Spleen (tissue), 11 donors: ENCODE results near the gene PAXX. TPM values are rescaled to one million over a fixed set of nuclear protein-coding genes. Genes with fewer than 3 reads are reported as not detected.

Experiments used
- DNase-seq: peaks from one replicate; pipeline ENCODE4 v3.0.0-alpha.2; 2020
- H3K27ac ChIP-seq, 8 donors: fragments of 200-600 bp; sonication (generic) in 7 of 8; 1 replicate in 4 of 8; 2 replicates in 4 of 8; pipeline versions ENCODE4 v1.5.0 to v1.8.0; 2016 to 2021; ENCODE audit warnings: inconsistent platforms in 4 of 8, mild to moderate bottlenecking in 4 of 8, moderate library complexity in 1 of 8
- H3K27me3 ChIP-seq, 7 donors: fragments of 200-600 bp; sonication (generic) in 6 of 7; replicated peaks in 1 of 7; 1 replicate in 4 of 7; 2 replicates in 3 of 7; pipeline versions ENCODE4 v1.5.0 to v1.8.0; 2016 to 2021; ENCODE audit warnings: inconsistent platforms in 3 of 7, mild to moderate bottlenecking in 1 of 7
- H3K36me3 ChIP-seq, 6 donors: fragments of 200-600 bp; sonication (generic) in 5 of 6; 1 replicate in 4 of 6; 2 replicates in 2 of 6; pipeline versions ENCODE4 v1.5.0 to v1.8.0; 2016 to 2021; ENCODE audit warnings: inconsistent platforms in 2 of 6
- H3K4me1 ChIP-seq, 6 donors: fragments of 200-600 bp; sonication (generic) in 5 of 6; 1 replicate in 3 of 6; 2 replicates in 3 of 6; pipeline versions ENCODE4 v1.5.0 to v1.8.0; 2016 to 2021; ENCODE audit warnings: inconsistent platforms in 3 of 6
- H3K4me3 ChIP-seq, 8 donors: fragments of 200-600 bp; sonication (generic) in 7 of 8; 1 replicate in 4 of 8; 2 replicates in 4 of 8; pipeline versions ENCODE4 v1.5.0 to v1.8.0; 2016 to 2021; ENCODE audit warnings: inconsistent platforms in 4 of 8, mild to moderate bottlenecking in 4 of 8, moderate library complexity in 2 of 8
- H3K9me3 ChIP-seq, 8 donors: fragments of 200-600 bp; sonication (generic) in 7 of 8; 1 replicate in 4 of 8; 2 replicates in 4 of 8; pipeline versions ENCODE4 v1.5.0 to v1.8.0; 2016 to 2021; ENCODE audit warnings: inconsistent platforms in 4 of 8
- POLR2A ChIP-seq, 3 donors: fragments of 450-650 bp; IDR thresholded peaks; one replicate each; pipeline ENCODE4 v1.5.1; 2017; ENCODE audit warnings: antibody characterized with exemption in 3 of 3, mild to moderate bottlenecking in 1 of 3
- POLR2AphosphoS5 ChIP-seq, 3 donors: sonication (generic); formaldehyde crosslinking; IDR thresholded peaks; one replicate each; pipeline ENCODE4 v1.5.1; 2017; ENCODE audit warnings: antibody characterized with exemption in 3 of 3
- WGBS, 5 donors: extraction: QIAGEN DNeasy Blood & Tissue Kit in 3 of 5; methylation state at CpG; one replicate each; pipeline versions ENCODE4 v1.1.5 to v1.1.7; 2013 to 2018; 5-methylcytosine and 5-hydroxymethylcytosine counted together
- intact Hi-C: fragments of 100-400 bp; cut with DNase I; formaldehyde crosslinking; loops from one replicate; pipeline ENCODE4 v1.15.0; 2023; ENCODE audit warnings: low total_unique reads
- polyA plus RNA-seq, 3 donors: library from polyadenylated mRNA; stranded (reverse); fragments of 200-250 nt; gene quantifications; one replicate each; pipeline ENCODE4 v1.2.1, GENCODE V29; 2013
- total RNA-seq, 7 donors: library from RNA; depleted of rRNA in 3 of 7; stranded (reverse); fragments of >200 nt in 3 of 7; fragmentation: NEBNext Ultra II Directional in 4 of 7; extraction: Animal tissue kit (Norgen Biotek cat#: 25700) in 4 of 7; gene quantifications; one replicate each; pipeline versions ENCODE4 v1.1.0 to v1.2.1, GENCODE V29; 2016 to 2021
- TF ChIP-seq, protein P1 (sequence below), 11 experiments: fragments of 200-600 bp in 7 of 11; fragments of 450-650 bp in 4 of 11; sonication (generic) in 4 of 11; IDR thresholded peaks in 8 of 11; conservative IDR thresholded peaks in 3 of 11; 1 replicate in 7 of 11; 2 replicates in 4 of 11; pipeline versions ENCODE4 v1.4.0 to v1.8.0; 2016 to 2021; ENCODE audit warnings: antibody characterized with exemption in 11 of 11, inconsistent platforms in 4 of 11, mild to moderate bottlenecking in 1 of 11
- donor health status: healthy with polysubstance abuse.
- donor health status: DM: no; HTN: no; CAD: no; lungs with moderate emphysema.
- donor health status: DM: no; HTN: no; CAD: no.
- donor health status: Bipolar disorder and iron deficiency.
- donor health status: healthy.
- donor health status: DM: no; HTN: no; CAD: no.
- donor health status: DM: yes; HTN: yes; CAD: no.

PAXX gene
- total and polyA plus RNA-seq, 10 donors: 51.3 to 264 (median 66.2) TPM

DNA sequence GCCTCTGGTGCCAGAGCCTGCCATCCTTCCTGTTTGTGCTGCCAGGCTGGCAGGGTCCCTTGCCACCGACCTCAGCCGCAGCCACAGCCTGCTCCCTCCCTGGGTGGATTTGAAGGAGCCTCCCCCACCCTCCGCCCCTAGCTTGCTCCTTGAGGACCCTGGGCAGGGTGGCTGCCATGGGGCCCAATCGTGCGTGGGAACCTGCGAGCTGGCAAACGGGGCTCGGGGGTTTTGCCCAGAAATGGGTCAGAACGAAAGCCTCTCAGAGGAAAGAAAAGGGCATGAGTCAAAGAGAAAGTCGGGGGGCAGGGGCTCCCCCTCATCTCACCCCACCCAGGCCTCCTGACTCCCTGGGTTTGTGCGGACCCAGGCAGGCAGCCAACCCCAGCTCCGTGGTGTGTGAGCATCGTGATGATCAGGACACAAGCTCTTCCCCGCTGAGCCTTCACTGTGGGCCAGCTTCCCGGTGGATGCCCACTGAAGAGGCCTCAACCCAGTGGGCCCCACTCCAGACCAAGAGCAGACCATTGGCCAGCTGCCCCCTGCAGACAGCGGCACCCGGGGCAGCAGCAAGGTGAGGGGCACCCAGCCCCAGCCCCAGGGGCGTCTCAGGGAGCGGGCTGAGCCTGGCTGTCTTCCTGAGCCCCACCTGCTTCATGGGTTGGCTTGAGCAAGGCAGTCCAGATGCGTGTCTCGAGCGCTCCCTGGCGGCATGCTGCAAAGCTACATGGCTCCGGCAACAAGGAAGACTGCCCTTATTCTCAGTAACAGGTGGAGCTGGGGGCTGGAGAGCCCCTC lies 42.7 kb downstream of the PAXX start:
- peak; percentile 97 for DNase-seq
- peak overlapping the region; percentile 80 to 94 (median 84) for H3K27ac ChIP-seq
- intact Hi-C loops: loop anchor here (5.0 to 10.0 kb wide), 2 partner anchors 90 to 248 kb away; partner anchors contain the start of genes C8G and FBXW5
- peak overlapping the region in 7 of 8 donors; percentile 4 to 86 (median 31) for H3K4me3 ChIP-seq
- peaks cover 0 to 12% (median 0%) of the 10 kb centered on the region in 7 donors for H3K27me3 ChIP-seq
- WGBS, 5 donors: 1 to 8% (median 4%) methylated on average over 16 to 24 of the region's 24 CpGs
- H3K4me1 ChIP-seq: peaks cover 39 to 72% (median 59%) of the 10 kb centered on the region in 6 donors
- TF ChIP-seq POLR2A (IDR thresholded peaks at IDR 0.05): peak in 1 of 3 donors; percentile 20
- TF ChIP-seq, protein P1, sequence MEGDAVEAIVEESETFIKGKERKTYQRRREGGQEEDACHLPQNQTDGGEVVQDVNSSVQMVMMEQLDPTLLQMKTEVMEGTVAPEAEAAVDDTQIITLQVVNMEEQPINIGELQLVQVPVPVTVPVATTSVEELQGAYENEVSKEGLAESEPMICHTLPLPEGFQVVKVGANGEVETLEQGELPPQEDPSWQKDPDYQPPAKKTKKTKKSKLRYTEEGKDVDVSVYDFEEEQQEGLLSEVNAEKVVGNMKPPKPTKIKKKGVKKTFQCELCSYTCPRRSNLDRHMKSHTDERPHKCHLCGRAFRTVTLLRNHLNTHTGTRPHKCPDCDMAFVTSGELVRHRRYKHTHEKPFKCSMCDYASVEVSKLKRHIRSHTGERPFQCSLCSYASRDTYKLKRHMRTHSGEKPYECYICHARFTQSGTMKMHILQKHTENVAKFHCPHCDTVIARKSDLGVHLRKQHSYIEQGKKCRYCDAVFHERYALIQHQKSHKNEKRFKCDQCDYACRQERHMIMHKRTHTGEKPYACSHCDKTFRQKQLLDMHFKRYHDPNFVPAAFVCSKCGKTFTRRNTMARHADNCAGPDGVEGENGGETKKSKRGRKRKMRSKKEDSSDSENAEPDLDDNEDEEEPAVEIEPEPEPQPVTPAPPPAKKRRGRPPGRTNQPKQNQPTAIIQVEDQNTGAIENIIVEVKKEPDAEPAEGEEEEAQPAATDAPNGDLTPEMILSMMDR (IDR thresholded peaks at IDR 0.05 in 8 of 11, conservative IDR thresholded peaks at IDR 0.05 in 3 of 11): peak; percentile 85 to 97 (median 94)
- peak; percentile 75 to 78 (median 77) for TF ChIP-seq POLR2AphosphoS5 (IDR thresholded peaks at IDR 0.05)
- H3K36me3 ChIP-seq: peaks cover 0 to 33% (median 10%) of the 10 kb centered on the region in 6 donors
- no peaks in the 10 kb centered on the region for H3K9me3 ChIP-seq

DNA sequence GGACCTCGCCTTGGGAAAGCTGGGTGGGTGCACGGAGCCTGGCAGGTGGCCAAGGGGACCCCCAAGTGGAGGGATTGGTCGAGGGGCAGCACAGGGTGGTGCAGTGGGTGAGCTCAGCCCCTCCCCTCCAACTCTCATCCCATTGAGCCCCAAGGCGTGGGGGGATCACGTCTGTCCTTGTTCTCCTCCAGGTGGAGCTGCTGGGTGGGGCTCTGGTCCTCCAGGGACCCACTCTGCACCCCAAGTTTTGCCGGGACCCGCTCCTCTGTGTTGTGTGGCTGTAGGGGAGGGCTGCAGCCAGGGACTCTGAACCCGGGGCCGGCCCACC lies 43.2 kb downstream of the PAXX start:
- no peak for DNase-seq
- Histone ChIP-seq H3K27ac (peak overlapping the region in 7 of 8 donors; percentile 80 to 94 (median 84)), H3K27me3 (peaks cover 0 to 14% (median 0%) of the 10 kb centered on the region in 7 donors), H3K9me3 (no peaks in the 10 kb centered on the region), H3K36me3 (peaks cover 0 to 38% (median 10%) of the 10 kb centered on the region in 6 donors), H3K4me3 (peak overlapping the region in 1 of 8 donors; percentile 86), H3K4me1 (peaks cover 36 to 72% (median 55%) of the 10 kb centered on the region in 6 donors)
- peak in 2 of 3 donors; percentile 4 to 57 for TF ChIP-seq POLR2AphosphoS5 (IDR thresholded peaks at IDR 0.05)
- TF ChIP-seq, protein P1 (IDR thresholded peaks at IDR 0.05 in 8 of 11, conservative IDR thresholded peaks at IDR 0.05 in 3 of 11): peak in 7 of 11 experiments; percentile 1 to 71 (median 46)
- no peak for TF ChIP-seq POLR2A (IDR thresholded peaks at IDR 0.05)
- intact Hi-C loops: loop anchor here (5.0 to 10.0 kb wide), 2 partner anchors 91 to 248 kb away; partner anchors contain the start of genes C8G and FBXW5
- 34 to 37% (median 34%) methylated on average over 9 of the region's 9 CpGs; no CpG with 5 or more reads in 1 of the 5 donors for WGBS, 5 donors

DNA sequence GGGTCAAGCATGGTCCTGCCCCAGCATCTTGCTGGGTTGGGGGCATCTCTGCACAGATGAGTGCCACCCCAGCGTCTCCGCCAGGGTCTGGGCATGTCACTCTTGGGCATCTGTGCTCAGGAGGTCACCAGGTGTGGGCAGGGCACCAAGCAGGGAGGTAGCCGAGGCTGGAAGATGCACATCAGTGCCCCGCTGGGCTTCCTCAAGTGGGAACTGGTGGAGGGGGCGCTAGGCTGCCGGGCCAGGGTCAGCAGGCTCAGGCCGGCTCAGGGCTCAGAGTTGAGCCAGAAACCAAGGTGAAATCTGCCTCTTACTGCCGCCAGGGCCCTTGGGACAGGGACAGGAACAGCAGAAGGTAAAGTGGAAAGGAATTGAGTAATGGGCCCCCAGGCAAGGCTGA lies 43.7 kb downstream of the PAXX start:
- intact Hi-C loops: loop anchor here (5.0 to 10.0 kb wide), 2 partner anchors 91 to 249 kb away; partner anchors contain the start of genes C8G and FBXW5
- Histone ChIP-seq H3K4me3 (no peak overlapping the region), H3K36me3 (peaks cover 0 to 42% (median 10%) of the 10 kb centered on the region in 6 donors), H3K9me3 (no peaks in the 10 kb centered on the region), H3K27ac (peak overlapping the region in 2 of 8 donors; percentile 93 to 94), H3K4me1 (peaks cover 31 to 72% (median 53%) of the 10 kb centered on the region in 6 donors), H3K27me3 (peaks cover 0 to 18% (median 0%) of the 10 kb centered on the region in 7 donors)
- WGBS, 5 donors: 55 to 89% (median 81%) methylated on average over 5 to 8 of the region's 8 CpGs
- no peak for DNase-seq
- TF ChIP-seq POLR2A (IDR thresholded peaks at IDR 0.05): no peak
- TF ChIP-seq POLR2AphosphoS5 (IDR thresholded peaks at IDR 0.05): peak in 1 of 3 donors; percentile 28
- TF ChIP-seq, protein P1 (IDR thresholded peaks at IDR 0.05 in 8 of 11, conservative IDR thresholded peaks at IDR 0.05 in 3 of 11): no peak
